ENCODE results near the gene CSNK1G1.

DNA sequence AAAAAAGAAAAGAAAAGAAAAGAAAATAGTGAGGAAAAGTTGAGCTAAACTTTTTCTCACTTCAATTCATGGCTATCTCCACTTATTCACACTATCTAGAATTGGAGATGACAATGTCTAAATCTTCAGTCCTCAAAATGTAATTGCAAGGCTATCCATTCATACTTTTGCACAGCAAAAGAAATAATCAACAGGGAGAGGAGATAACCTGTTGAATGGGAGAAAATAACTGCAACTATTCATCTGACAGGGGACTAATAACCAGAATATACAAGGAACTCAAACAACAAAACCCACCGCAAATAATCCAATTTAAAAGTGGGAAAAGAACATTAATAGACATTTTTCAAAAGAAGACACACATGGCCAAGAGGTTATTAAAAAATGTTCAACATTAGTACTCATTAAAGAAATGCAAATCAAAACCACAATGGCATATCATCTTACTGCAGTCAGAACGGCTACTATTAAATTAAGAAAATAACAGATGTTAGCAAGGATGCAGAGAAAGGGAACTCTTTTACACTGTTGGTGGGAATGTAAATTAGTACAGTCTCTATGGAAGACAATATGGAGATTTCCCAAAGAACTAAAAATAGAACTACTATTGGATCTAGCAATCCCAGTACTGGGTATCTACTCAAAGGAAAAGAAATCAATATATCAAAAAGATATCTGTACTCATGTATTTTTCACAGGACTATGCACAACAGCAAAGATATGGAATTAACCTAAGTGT lies 119.6 kb downstream of the CSNK1G1 start:
- TF ChIP-seq CTCF (IDR thresholded peaks at IDR 0.05; ENCODE audit: insufficient read depth, low read depth, low read length) (no peak), EZH2 (IDR thresholded peaks at IDR 0.05; ENCODE audit: insufficient read depth, low read length) (no peak)
